AG04449 (cell line): ENCODE results near the gene CCNG2.

Source experiments
- CTCF ChIA-PET: fragments of 350-600 bp; formaldehyde crosslinking; extraction: SDS; loops from one replicate; lab custom pipeline; 2021; ENCODE audit warnings: antibody characterized with exemption; lab: Yijun Ruan, JAX
- POLR2A ChIA-PET: fragments of 400-600, 350-600 bp; formaldehyde crosslinking; extraction: SDS; loops from one replicate; lab custom pipeline; 2020; ENCODE audit warnings: antibody characterized with exemption, inconsistent platforms; lab: Yijun Ruan, JAX
- DNase-seq: peaks from one replicate; pipeline ENCODE4 v3.0.0-alpha.2; 2010; ENCODE audit warnings: low read depth, low spot score
- H3K4me3 ChIP-seq: 2 replicates; pipeline ENCODE4 v1.5.1; 2011; ENCODE audit warnings: low read depth, mild to moderate bottlenecking, control low read depth, low read length
- CTCF ChIP-seq: IDR thresholded peaks from one replicate; pipeline ENCODE4 v1.5.1; 2011; ENCODE audit warnings: mild to moderate bottlenecking, moderate library complexity, low read length, control low read depth, inconsistent platforms; ENCODE audit not compliant: insufficient read depth; ENCODE audit errors: missing control alignments

Gene CCNG2

DNA sequence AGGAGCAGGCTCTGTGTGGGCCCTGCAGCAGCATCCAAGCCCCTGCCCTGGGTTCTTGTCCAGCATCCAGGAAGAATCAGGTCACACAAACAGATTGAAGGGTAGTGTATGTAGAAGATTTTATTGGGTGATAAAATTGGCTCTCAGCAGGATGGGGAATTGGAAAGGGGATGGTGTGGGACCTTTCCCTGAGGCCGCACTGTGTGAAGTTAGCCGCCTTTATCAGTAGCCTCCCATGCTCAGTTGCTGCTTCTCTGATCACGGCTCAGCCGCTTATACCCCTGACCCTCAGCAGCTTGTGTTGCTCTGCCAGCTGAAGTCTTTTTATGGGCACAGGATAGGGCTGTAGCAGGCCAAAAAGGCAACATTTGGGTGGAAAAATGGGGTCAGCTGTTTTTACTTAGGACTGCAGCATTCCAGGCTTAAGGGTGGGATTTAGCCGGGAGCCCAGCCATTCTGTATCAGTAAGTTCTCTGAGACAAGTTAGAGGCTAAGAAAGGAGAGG lies 35.2 kb upstream of the CCNG2 start:
- DNase-seq, result no peak
- ChIA-PET CTCF (interaction anchor here (1.0 kb wide), 1 partner anchor 82 kb away, joined by 6 read pairs; no protein-coding TSS in a partner anchor), POLR2A (no interaction called here)
- TF ChIP-seq CTCF, result no peak
- no peak overlapping the region for H3K4me3 ChIP-seq

- ChIA-PET POLR2A (no interaction called here), CTCF (interaction anchor here (0.7 to 1.2 kb wide), 3 partner anchors 13 to 27 kb away, joined by 3 to 4 read pairs (median 3); no protein-coding TSS in a partner anchor)
- TF ChIP-seq CTCF, result no peak
- DNase-seq, result no peak
- no peak overlapping the region for H3K4me3 ChIP-seq
Measured at GRCh38 chr4:77122656-77123055, 34.4 kb upstream of the CCNG2 start.

DNA sequence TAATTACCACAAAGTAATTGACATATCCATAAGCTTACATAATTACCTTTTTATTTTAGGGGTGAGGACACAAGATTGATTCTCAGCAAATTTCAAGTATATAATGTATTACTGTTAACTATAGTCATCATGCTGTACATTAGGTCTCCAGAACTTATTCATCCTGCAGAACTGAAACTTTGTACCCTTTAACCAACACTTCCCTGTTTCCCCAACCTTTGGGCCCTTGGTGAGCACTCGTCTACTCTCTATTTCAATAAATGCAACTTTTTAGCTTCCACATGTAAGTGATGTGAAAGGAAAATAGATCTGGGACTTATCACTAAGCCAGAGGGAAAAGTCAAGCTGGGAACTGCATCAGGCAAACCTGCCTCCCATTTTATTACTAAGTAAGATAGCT lies 33.6 kb upstream of the CCNG2 start:
- TF ChIP-seq CTCF, result no peak
- no peak for DNase-seq
- ChIA-PET CTCF (interaction anchor here (0.7 to 1.2 kb wide), 3 partner anchors 12 to 28 kb away, joined by 3 to 4 read pairs (median 3); no protein-coding TSS in a partner anchor), POLR2A (no interaction called here)
- H3K4me3 ChIP-seq, result no peak overlapping the region

DNA sequence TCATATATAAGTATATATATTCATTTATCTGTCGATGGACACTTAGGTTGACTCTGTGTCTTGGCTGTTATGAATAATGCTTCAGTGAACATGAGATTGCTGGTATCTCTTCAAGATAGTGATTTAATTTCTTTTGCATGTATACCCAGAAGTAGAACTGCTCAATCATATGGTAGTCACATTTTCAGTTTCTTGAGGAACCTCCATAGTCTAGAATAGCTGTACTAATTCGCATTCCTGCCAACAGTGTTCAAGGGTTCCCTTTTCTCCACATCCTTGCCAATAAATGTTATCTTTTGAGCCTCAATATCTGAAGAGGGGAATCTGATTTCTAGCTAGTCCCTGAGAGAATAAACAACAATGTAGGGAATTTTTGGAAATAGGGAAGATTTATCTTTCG lies 32.4 kb upstream of the CCNG2 start:
- TF ChIP-seq CTCF, result no peak
- DNase-seq, result no peak
- POLR2A ChIA-PET, result no interaction called here
- no peak overlapping the region for H3K4me3 ChIP-seq
- CTCF ChIA-PET, result interaction anchor here (0.8 to 1.5 kb wide), 2 partner anchors 14 to 79 kb away, joined by 3 read pairs; no protein-coding TSS in a partner anchor

DNA sequence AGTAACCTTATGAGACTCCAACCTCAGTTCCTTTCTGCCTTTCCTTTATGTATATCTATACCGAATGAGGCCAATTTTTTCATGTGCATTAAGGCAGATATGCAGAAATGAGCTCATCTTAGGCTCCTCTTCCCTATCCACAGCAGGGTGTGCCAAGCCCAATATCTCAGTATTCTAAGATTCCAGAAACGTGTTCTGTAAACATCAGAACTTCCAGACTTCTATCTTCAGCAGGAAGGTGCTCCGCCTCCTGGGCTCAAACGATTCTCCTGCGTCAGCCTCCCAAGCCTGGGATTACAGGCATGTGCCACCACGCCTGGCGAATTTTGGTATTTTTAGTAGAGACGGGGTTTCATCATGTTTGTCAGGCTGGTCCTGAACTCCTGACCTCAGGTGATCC lies 31.0 kb upstream of the CCNG2 start:
- no peak for DNase-seq
- ChIA-PET POLR2A (no interaction called here), CTCF (no interaction called here)
- no peak for TF ChIP-seq CTCF
- H3K4me3 ChIP-seq, result no peak overlapping the region

GRCh38 chr4:77126809-77127208 lies 30.2 kb upstream of the CCNG2 start:
- ChIA-PET CTCF (interaction anchor here (0.8 to 1.8 kb wide), 4 partner anchors 31 to 78 kb away, joined by 3 to 5 read pairs (median 3); no protein-coding TSS in a partner anchor), POLR2A (no interaction called here)
- TF ChIP-seq CTCF, result no peak
- no peak overlapping the region for H3K4me3 ChIP-seq
- DNase-seq, result no peak
